Esophagus squamous epithelium (tissue), 4 donors: ENCODE measurements around the gene CDV3.

Experiments
- CTCF ChIP-seq, 6 experiments: fragments of 450-650 bp in 4 of 6; fragments of 200-600 bp in 2 of 6; sonication (generic) in 2 of 6; IDR thresholded peaks; one replicate each; pipeline ENCODE4 v1.5.1; 2016 to 2019; ENCODE audit warnings: antibody characterized with exemption in 6 of 6, mild to moderate bottlenecking in 4 of 6, moderate library complexity in 4 of 6
- POLR2A ChIP-seq, 4 donors: fragments of 450-650 bp; IDR thresholded peaks; one replicate each; pipeline ENCODE4 v1.6.1; 2017; ENCODE audit warnings: antibody characterized with exemption in 4 of 4, mild to moderate bottlenecking in 4 of 4, moderate library complexity in 3 of 4

- TF ChIP-seq CTCF (IDR thresholded peaks at IDR 0.05) (no peak), POLR2A (IDR thresholded peaks at IDR 0.05) (no peak)
Observed at GRCh38 chr3:133570139-133570936, 3.1 kb upstream of the CDV3 start.
